PC-3 (cell line): ENCODE results near the gene EFNB1.

Experiments used
- CTCF ChIP-seq: fragments of 300-600 bp; sonication (generic); conservative IDR thresholded peaks from 2 replicates; pipeline ENCODE4 v1.5.1; 2017; ENCODE audit warnings: antibody characterized with exemption, low read depth, mild to moderate bottlenecking, low read length
- EZH2 ChIP-seq: fragments of 300-600 bp; sonication (generic); IDR thresholded peaks from one replicate; pipeline ENCODE4 v1.6.1; 2017; ENCODE audit warnings: antibody characterized with exemption, mild to moderate bottlenecking, low read length; ENCODE audit not compliant: unreplicated experiment

- TF ChIP-seq EZH2 (no peak), CTCF (no peak)
Observed at GRCh38 chrX:68874076-68874475, 45.3 kb downstream of the EFNB1 start.
